NT2/D1 (cell line): ENCODE data around the gene CADM2.

Experiments
- SUZ12 ChIP-seq: IDR thresholded peaks from 2 replicates; pipeline ENCODE4 v1.6.1; 2011; ENCODE audit not compliant: insufficient read length, insufficient read depth; ENCODE audit errors: extremely low read depth
- YY1 ChIP-seq: IDR thresholded peaks from 2 replicates; pipeline ENCODE4 v1.6.1; 2011; ENCODE audit not compliant: insufficient read length, insufficient read depth
- ZNF274 ChIP-seq: IDR thresholded peaks from 2 replicates; pipeline ENCODE4 v1.6.1; 2011; ENCODE audit warnings: mild to moderate bottlenecking, low read depth, low read length

DNA sequence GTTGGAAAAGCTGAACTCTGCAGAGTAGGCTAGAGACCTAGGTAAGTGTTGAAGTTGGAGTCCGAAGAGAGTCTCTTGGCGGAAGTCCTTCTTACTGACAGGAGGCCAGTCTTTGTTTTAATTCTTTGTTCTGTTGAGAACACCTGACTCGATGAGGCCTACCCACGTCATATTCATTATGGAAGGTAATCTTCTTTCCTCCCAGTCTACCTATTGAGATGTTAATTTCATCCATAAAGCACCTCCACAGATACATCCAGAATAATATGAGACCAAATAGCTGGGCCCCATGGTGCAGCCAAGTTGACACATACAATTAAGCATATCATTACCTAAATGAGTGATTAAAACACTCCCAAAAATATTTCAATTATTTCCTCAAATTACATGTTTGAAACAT, 515.5 kb downstream of the CADM2 start:
- TF ChIP-seq ZNF274, result no peak
- no peak for TF ChIP-seq YY1
- no peak for TF ChIP-seq SUZ12
